Psoas muscle (tissue), 8 donors: ENCODE data around the gene ARHGAP15. TPM values are rescaled to one million over a fixed set of nuclear protein-coding genes. Genes with fewer than 3 reads are reported as not detected.

Experiments used
- ATAC-seq, 4 donors: fragments of 200-7000 bp; cut with Tn5 transposase; one replicate each; pipeline ENCODE4 v1.9.1; 2020; ENCODE audit warnings: moderate library complexity in 3 of 4, mild to moderate bottlenecking in 2 of 4
- DNase-seq, 2 donors: peaks; one replicate each; pipeline ENCODE4 v3.0.0-alpha.2; 2020
- H3K27ac ChIP-seq: fragments of 200-600 bp; one replicate; pipeline ENCODE4 v1.8.0; 2022
- H3K27me3 ChIP-seq, 3 donors: fragments of 200-600 bp in 1 of 3; one replicate each; pipeline versions ENCODE4 v1.6.1 to v1.8.0; 2013 to 2022; ENCODE audit warnings: low read length in 2 of 3, mild to moderate bottlenecking in 2 of 3, moderate library complexity in 1 of 3; ENCODE audit not compliant: insufficient read depth in 3 of 3
- H3K36me3 ChIP-seq, 2 donors: fragments of 200-600 bp in 1 of 2; one replicate each; pipeline versions ENCODE4 v1.6.1 to v1.8.0; 2013 to 2022; ENCODE audit warnings: low read depth in 1 of 2, mild to moderate bottlenecking in 1 of 2, moderate library complexity in 1 of 2; ENCODE audit not compliant: insufficient read depth in 1 of 2
- H3K4me1 ChIP-seq: fragments of 200-600 bp; one replicate; pipeline ENCODE4 v1.8.0; 2022
- H3K4me3 ChIP-seq: fragments of 200-600 bp; one replicate; pipeline ENCODE4 v1.8.0; 2022; ENCODE audit warnings: mild to moderate bottlenecking
- H3K9me3 ChIP-seq: fragments of 200-600 bp; one replicate; pipeline ENCODE4 v1.8.0; 2022
- CTCF ChIP-seq: fragments of 200-600 bp; IDR thresholded peaks from one replicate; pipeline ENCODE4 v1.8.0; 2022; ENCODE audit warnings: antibody characterized with exemption
- WGBS, 3 donors: extraction: QIAGEN DNeasy Blood & Tissue Kit; methylation state at CpG; one replicate each; pipeline versions ENCODE4 v1.1.6 to v1.1.7; 2013; 5-methylcytosine and 5-hydroxymethylcytosine counted together
- intact Hi-C, 2 donors: fragments of 100-400 bp; cut with DNase I; formaldehyde crosslinking; loops; one replicate each; pipeline versions ENCODE4 v1.11.0 to v1.14.2; 2022
- polyA plus RNA-seq, 3 donors: library from polyadenylated mRNA; stranded (reverse); fragments of 200-250 nt; gene quantifications; one replicate each; pipeline ENCODE4 v1.2.3, GENCODE V29; 2013
- total RNA-seq, 4 donors: library from RNA; stranded (reverse); fragmentation: NEBNext Ultra II Directional in 2 of 4; extraction: Animal tissue kit (Norgen Biotek cat#: 25700) in 2 of 4; gene quantifications; one replicate each; pipeline versions ENCODE4 v1.2.1 to v1.2.4, GENCODE V29; 2021 to 2023
- donor health status: healthy with polysubstance abuse.
- donor health status: DM: no; HTN: no; CAD: no; lungs with moderate emphysema.
- donor health status: Bipolar disorder and iron deficiency.
- donor health status: healthy.
- donor health status: DM: yes; HTN: yes; CAD: no.
- donor health status: DM: no; HTN: no; CAD: no.
- donor health status: DM: no; HTN: no; CAD: no.
- donor health status: DM: yes; HTN: yes; CAD: no.

ARHGAP15 gene
- total and polyA plus RNA-seq, 7 donors, result 0.49 to 3.1 (median 0.95) TPM

- Histone ChIP-seq H3K4me3 (no peak overlapping the region), H3K27ac (no peak overlapping the region), H3K27me3 (no peaks in the 10 kb centered on the region), H3K4me1 (no peaks in the 10 kb centered on the region), H3K9me3 (no peaks in the 10 kb centered on the region), H3K36me3 (no peaks in the 10 kb centered on the region)
- intact Hi-C loops, result no loop called here
- no peak for TF ChIP-seq CTCF
- no peak for ATAC-seq
- no peak for DNase-seq
These were observed 479.5 kb downstream of the ARHGAP15 start for GRCh38 chr2:143608758-143609157.

- H3K4me3 ChIP-seq, result no peak overlapping the region
- no peak overlapping the region for H3K27ac ChIP-seq
- no peaks in the 10 kb centered on the region for H3K4me1 ChIP-seq
- DNase-seq (no peak), ATAC-seq (no peak)
- no peak for TF ChIP-seq CTCF
- no peaks in the 10 kb centered on the region for H3K27me3 ChIP-seq
- H3K36me3 ChIP-seq, result no peaks in the 10 kb centered on the region
- intact Hi-C loops, result no loop called here
- no peaks in the 10 kb centered on the region for H3K9me3 ChIP-seq
- WGBS, 3 donors, result 68 to 71% (median 68%) methylated on average over 4 of the region's 4 CpGs
These were observed 482.1 kb downstream of the ARHGAP15 start for GRCh38 chr2:143611336-143611735.

- H3K4me1 ChIP-seq, result no peaks in the 10 kb centered on the region
- DNase-seq (no peak), ATAC-seq (no peak)
- H3K36me3 ChIP-seq, result no peaks in the 10 kb centered on the region
- H3K27me3 ChIP-seq, result no peaks in the 10 kb centered on the region
- 40 to 51% (median 50%) methylated on average over 4 of the region's 4 CpGs for WGBS, 3 donors
- no peak for TF ChIP-seq CTCF
- H3K27ac ChIP-seq, result no peak overlapping the region
- no peak overlapping the region for H3K4me3 ChIP-seq
- no peaks in the 10 kb centered on the region for H3K9me3 ChIP-seq
- intact Hi-C loops, result no loop called here
These were observed 486.3 kb downstream of the ARHGAP15 start for GRCh38 chr2:143615562-143615961.

- WGBS, 3 donors, result 80 to 83% (median 83%) methylated on average over 6 of the region's 6 CpGs
- no peak for DNase-seq
- H3K27ac ChIP-seq, result no peak overlapping the region
These were observed 487.2 kb downstream of the ARHGAP15 start for GRCh38 chr2:143616452-143616851.

More at GRCh38 chr2:143616452-143616851, 487.2 kb downstream of the ARHGAP15 start:
- Histone ChIP-seq H3K36me3 (no peaks in the 10 kb centered on the region), H3K4me1 (no peaks in the 10 kb centered on the region), H3K27me3 (no peaks in the 10 kb centered on the region), H3K4me3 (no peak overlapping the region), H3K9me3 (no peaks in the 10 kb centered on the region)
- TF ChIP-seq CTCF, result no peak
- intact Hi-C loops, result no loop called here
- ATAC-seq, result no peak
